GM19193 (cell line): Measurements from ENCODE around the gene UBE2G1.

Experiments
- POLR2A ChIP-seq: IDR thresholded peaks from 4 replicates; pipeline ENCODE4 v1.6.1; 2011; ENCODE audit not compliant: insufficient read depth, insufficient read length; ENCODE audit errors: extremely low read depth

The UBE2G1 gene

DNA sequence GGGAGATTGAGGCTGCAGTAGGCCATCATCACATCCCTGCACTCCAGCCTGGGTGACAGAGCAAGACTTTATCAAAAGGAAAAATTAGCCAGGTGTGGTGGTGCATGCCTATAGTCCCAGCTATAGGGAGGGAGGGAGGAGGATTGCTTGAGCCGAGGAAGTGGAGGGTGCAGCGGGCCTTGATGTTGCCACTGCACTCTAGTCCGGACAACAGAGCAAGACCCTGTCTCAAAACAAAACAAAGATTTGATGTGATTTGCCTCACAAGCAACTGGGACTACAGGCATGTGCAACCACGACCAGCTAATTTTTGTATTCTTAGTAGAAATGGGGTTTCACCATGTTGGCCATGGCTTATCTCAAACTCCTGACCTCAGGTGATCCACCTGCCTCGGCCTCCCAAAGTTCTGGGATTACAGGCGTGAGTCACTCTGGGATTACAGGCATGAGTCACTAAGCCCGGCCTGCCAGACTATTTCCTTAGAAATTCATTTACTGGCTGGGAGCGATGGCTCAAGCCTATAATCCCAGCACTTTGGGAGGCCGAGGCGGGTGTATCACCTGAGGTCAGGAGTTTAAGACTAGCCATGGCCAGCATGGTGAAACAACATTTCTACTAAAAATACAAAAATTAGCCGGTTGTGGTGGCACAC, 11.5 kb downstream of the UBE2G1 start:
- TF ChIP-seq POLR2A = no peak

- TF ChIP-seq POLR2A = no peak
Observed at GRCh38 chr17:4354206-4354605, 12.3 kb downstream of the UBE2G1 start.

DNA sequence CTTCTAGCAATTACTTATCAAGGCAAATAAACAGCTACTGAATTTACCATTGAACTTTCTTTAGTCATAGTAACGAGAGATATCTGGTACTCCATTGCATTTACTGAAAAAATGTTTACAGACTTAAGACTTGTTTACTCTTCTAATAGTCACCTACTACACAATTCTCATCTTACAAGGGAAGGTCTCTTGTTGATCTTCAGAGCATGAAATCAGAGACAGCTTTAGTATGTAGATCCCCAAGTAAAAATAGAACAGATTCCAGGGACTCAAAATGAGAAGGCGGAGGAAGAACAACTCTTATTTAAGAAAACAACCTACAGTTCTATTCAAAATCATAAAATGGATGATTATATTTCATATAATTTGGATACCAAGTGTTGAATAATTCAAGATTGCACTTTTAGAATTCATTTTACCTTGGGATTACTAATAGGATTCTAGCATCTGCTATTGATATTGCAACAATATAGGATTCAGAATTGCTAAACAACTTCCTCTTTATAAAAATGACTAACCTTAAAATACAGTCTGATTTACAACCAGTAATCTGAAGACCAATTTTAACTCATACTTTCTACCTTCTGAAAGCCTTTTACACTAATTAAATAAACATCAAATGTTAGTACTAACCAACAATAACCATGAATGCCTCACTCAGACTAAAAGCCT, 20.8 kb downstream of the UBE2G1 start:
- no peak for TF ChIP-seq POLR2A

- no peak for TF ChIP-seq POLR2A
Observed at GRCh38 chr17:4344926-4345325, 21.5 kb downstream of the UBE2G1 start.

DNA sequence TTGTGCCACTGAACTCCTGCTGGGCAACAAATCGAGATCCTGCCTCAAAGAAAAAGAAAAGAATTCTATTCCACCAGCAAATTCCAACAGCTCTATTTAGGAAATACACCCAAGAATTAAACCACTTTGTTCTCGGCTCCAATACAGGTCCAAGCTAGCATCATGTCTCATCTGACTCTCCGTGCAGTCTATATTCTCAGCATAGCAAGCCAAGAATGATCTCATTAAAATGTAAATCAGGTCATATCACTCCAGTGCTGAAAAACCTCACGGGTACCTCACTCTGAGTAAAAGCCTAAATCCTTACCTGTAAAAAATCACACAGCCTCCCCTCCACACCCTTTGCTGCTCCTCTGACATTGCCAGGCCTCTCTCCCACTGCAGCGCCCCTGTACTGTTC, 23.9 kb downstream of the UBE2G1 start:
- no peak for TF ChIP-seq POLR2A

DNA sequence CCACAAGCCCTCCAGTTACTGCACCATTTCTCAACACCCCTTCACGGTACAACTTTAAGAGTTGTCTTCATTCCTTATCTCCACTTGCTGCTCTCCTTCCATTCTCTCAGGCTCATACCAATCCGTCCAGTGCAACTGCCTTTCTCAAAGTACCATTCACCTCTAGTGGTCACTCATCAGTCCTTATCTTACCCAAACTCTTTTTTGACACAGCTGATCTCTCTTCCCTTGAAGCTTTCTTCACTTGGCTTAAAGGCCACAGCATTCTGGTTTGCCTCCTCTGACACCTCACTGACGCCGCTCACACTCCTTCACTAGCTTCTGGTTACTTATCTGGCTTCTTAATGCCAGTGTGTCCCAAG, 24.9 kb downstream of the UBE2G1 start:
- TF ChIP-seq POLR2A = no peak

DNA sequence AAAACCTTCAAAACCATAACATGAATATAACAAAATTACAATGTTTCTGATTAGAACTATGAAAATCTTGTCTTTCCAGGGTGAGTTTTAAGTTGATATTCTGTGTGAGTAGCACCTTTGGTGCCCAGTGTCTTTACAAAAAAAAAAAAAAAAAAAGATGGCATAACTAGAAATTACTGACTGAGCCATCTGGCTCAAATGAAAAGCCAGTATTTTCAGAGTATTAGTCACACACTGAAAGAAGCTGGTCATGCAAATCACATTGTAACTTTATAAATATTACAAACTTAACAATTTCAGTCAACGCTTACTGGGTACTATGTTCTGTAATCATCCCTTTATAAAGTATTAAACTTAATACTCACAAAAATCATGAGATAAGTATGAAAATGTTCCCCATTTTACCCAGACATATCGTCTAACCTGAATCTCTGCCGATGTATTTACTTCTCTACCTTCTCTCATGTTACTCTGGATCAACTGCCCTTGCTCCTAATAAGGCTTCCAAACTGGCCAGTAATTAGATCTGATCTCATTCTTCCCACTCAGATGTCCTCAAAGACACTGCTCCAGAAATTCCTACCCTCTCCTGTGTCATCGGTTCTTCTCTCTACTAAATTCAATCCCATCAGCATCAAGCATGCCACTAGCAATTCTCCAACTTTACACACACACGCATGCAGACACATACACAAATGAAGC, 25.4 kb downstream of the UBE2G1 start:
- TF ChIP-seq POLR2A = no peak

GRCh38 chr17:4334776-4335584, 31.5 kb downstream of the UBE2G1 start:
- TF ChIP-seq POLR2A = no peak

- TF ChIP-seq POLR2A = no peak
Observed at GRCh38 chr17:4334332-4334731, 32.1 kb downstream of the UBE2G1 start.

- TF ChIP-seq POLR2A = no peak
Observed at GRCh38 chr17:4333041-4333440, 33.4 kb downstream of the UBE2G1 start.

DNA sequence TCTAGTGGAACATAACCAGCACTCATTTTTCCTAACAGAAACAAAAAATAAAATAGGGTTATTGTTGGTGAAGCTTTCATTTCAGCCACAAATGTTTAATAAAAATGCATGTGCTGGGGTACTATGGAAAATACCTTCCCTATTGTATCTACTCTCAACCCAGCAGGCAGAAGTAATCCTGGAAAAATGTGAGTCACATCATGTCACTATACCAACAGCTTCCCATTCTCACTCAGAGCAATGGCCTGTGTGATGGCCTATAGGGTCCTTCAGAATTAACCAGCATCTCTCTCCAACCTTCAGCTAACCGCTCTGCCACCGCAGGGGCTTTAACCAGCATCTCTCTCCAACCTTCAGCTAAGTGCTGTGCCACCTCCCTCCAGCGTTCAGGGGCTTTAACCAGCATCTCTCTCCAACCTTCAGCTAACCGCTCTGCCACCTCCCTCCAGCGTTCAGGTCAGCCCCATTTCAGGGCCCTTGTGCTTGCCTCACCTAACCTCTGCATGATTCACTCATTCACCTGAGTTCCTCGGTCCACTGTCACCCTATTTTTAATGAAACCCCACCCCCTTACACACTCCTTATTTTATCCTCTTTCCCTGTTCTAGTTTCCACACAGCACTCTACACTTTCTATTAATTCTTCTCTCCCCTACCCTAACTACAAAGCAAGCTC, 34.0 kb downstream of the UBE2G1 start:
- TF ChIP-seq POLR2A = no peak

DNA sequence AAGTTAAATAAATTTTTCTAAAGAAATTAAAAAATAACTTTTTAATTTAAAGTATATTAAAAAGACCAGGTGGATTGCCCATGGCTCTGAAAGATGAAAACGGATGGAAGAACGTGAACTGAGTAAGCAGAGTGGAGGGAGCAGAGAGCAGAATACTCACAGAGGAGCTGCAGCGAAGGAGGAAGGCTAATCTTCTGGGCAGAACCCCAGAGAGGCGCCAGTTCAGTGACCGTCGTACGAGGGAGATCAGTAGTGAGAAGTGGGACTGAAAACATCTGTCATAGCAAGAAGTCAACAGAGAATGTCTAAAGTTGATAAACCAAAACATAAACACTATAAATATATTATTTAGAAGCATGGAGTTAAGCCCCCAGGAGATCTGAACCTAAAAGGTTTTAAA, 34.9 kb downstream of the UBE2G1 start:
- TF ChIP-seq POLR2A = no peak

GRCh38 chr17:4329838-4330237, 36.6 kb downstream of the UBE2G1 start:
- no peak for TF ChIP-seq POLR2A

- TF ChIP-seq POLR2A = no peak
Observed at GRCh38 chr17:4327606-4328005, 38.9 kb downstream of the UBE2G1 start.

- no peak for TF ChIP-seq POLR2A
Observed at GRCh38 chr17:4326608-4327007, 39.9 kb downstream of the UBE2G1 start.
